A673 (cell line): ENCODE results near the gene FGF21. TPM values are rescaled to one million over a fixed set of nuclear protein-coding genes. Genes with fewer than 3 reads are reported as not detected.
"Not testable (repeated sequence)": the region's sequence is repeated elsewhere in the genome, so short reads cannot be mapped to it uniquely, and the experiment has no call there.

ENCODE experiments used
- BruUV-seq: library from RNA; stranded (reverse); fragments of 400-500 nt; replicated peaks from 2 replicates; lab custom pipeline; 2021; lab: Mats Ljungman, UMichigan
- CTCF ChIA-PET: fragments of 300-600 bp; sonication (Branson Sonifier 250); formaldehyde crosslinking; loops from one replicate; lab custom pipeline; 2022; ENCODE audit warnings: antibody characterized with exemption; lab: Charles Lee
- POLR2A ChIA-PET: fragments of 300-600 bp; sonication (Branson Sonifier 250); formaldehyde crosslinking; loops from one replicate; lab custom pipeline; 2022; ENCODE audit warnings: antibody characterized with exemption; ENCODE audit not compliant: low non-redundant PET; lab: Charles Lee
- DNase-seq: peaks from one replicate; pipeline ENCODE4 v3.0.0-alpha.2; 2015; ENCODE audit warnings: low spot score
- H3K27ac ChIP-seq: fragments of 200-600 bp; sonication (generic); 2 replicates; pipeline ENCODE4 v1.5.1; 2016; ENCODE audit warnings: mixed run types, low read depth, mild to moderate bottlenecking, mixed read lengths, antibody characterized with exemption, low read length; ENCODE audit not compliant: poor library complexity, severe bottlenecking
- H3K27me3 ChIP-seq: fragments of 200-600 bp; sonication (generic); replicated peaks from 2 replicates; pipeline ENCODE4 v1.6.1; 2017; ENCODE audit warnings: mixed run types, low read depth, mild to moderate bottlenecking, mixed read lengths, antibody characterized with exemption, low read length; ENCODE audit not compliant: insufficient read depth, poor library complexity
- H3K36me3 ChIP-seq: fragments of 200-600 bp; sonication (generic); 2 replicates; pipeline ENCODE4 v1.6.1; 2016; ENCODE audit warnings: mixed run types, mild to moderate bottlenecking, mixed read lengths, antibody characterized with exemption, low read length; ENCODE audit not compliant: insufficient read depth, poor library complexity, severe bottlenecking
- H3K4me1 ChIP-seq: fragments of 200-600 bp; sonication (generic); 2 replicates; pipeline ENCODE4 v1.6.1; 2017; ENCODE audit warnings: mixed run types, mild to moderate bottlenecking, mixed read lengths, antibody characterized with exemption, low read length; ENCODE audit not compliant: insufficient read depth, poor library complexity, severe bottlenecking
- H3K4me3 ChIP-seq: fragments of 200-600 bp; sonication (generic); 2 replicates; pipeline ENCODE4 v1.5.1; 2016; ENCODE audit warnings: low read depth, mixed run types, mild to moderate bottlenecking, mixed read lengths, low read length; ENCODE audit not compliant: poor library complexity, severe bottlenecking
- H3K9me3 ChIP-seq: fragments of 200-600 bp; sonication (generic); 2 replicates; pipeline ENCODE4 v1.6.1; 2016; ENCODE audit warnings: mixed run types, low read depth, mild to moderate bottlenecking, mixed read lengths, antibody characterized with exemption, low read length; ENCODE audit not compliant: poor library complexity, severe bottlenecking
- CTCF ChIP-seq: fragments of 300-800, 200-600 bp; sonication (generic); conservative IDR thresholded peaks from 2 replicates; pipeline ENCODE4 v1.5.1; 2017; ENCODE audit warnings: low read depth, mild to moderate bottlenecking, antibody characterized with exemption, low read length, moderate library complexity, mixed read lengths
- EZH2 ChIP-seq: fragments of 200-600 bp; sonication (generic); IDR thresholded peaks from 2 replicates; pipeline ENCODE4 v1.6.1; 2017; ENCODE audit warnings: borderline replicate concordance, low read depth, mild to moderate bottlenecking, mixed read lengths, antibody characterized with exemption, low read length; ENCODE audit not compliant: poor library complexity, severe bottlenecking
- intact Hi-C: fragments of 100-400 bp; cut with micrococcal nuclease; formaldehyde crosslinking; loops from one replicate; pipeline ENCODE4 v1.10.0; 2022; ENCODE audit not compliant: unreplicated experiment
- total RNA-seq: library from RNA; stranded (reverse); gene quantifications from 2 replicates; pipeline ENCODE4 v1.2.3, GENCODE V29; 2021

The FGF21 gene
- total RNA-seq, 1 experiment from 2014 or later, result not detected

- no peaks in the 10 kb centered on the region for H3K36me3 ChIP-seq
- intact Hi-C loops, result no loop called here
- POLR2A ChIA-PET, result no interaction called here
- CTCF ChIA-PET, result no interaction called here
- no peak for DNase-seq
- no peaks in the 10 kb centered on the region for H3K9me3 ChIP-seq
- H3K4me3 ChIP-seq, result no peak overlapping the region
- H3K27ac ChIP-seq, result no peak overlapping the region
- no peak for TF ChIP-seq CTCF
- TF ChIP-seq EZH2, result no peak
- BruUV-seq, result no TSS peak
- H3K27me3 ChIP-seq, result no peaks in the 10 kb centered on the region
- H3K4me1 ChIP-seq, result no peaks in the 10 kb centered on the region
These were observed 24.3 kb downstream of the FGF21 start for GRCh38 chr19:48779636-48780035.

- intact Hi-C loops, result no loop called here
- Histone ChIP-seq H3K36me3 (no peaks in the 10 kb centered on the region), H3K27me3 (no peaks in the 10 kb centered on the region), H3K4me1 (no peaks in the 10 kb centered on the region), H3K4me3 (no peak overlapping the region), H3K27ac (no peak overlapping the region), H3K9me3 (no peaks in the 10 kb centered on the region)
- BruUV-seq, result no TSS peak
- ChIA-PET CTCF (no interaction called here), POLR2A (no interaction called here)
- no peak for DNase-seq
- no peak for TF ChIP-seq EZH2
- TF ChIP-seq CTCF, result no peak
These were observed 25.5 kb downstream of the FGF21 start for GRCh38 chr19:48780631-48781391.

- Histone ChIP-seq H3K4me3 (no peak overlapping the region), H3K9me3 (no peaks in the 10 kb centered on the region), H3K36me3 (no peaks in the 10 kb centered on the region), H3K4me1 (no peaks in the 10 kb centered on the region), H3K27me3 (no peaks in the 10 kb centered on the region), H3K27ac (no peak overlapping the region)
- no peak for DNase-seq
- no TSS peak for BruUV-seq
- intact Hi-C loops, result no loop called here
- POLR2A ChIA-PET, result no interaction called here
- CTCF ChIA-PET, result interaction anchor here (0.5 to 1.1 kb wide), 2 partner anchors 11 to 109 kb away, joined by 3 to 4 read pairs; no protein-coding TSS in a partner anchor
- no peak for TF ChIP-seq CTCF
- no peak for TF ChIP-seq EZH2
These were observed 29.2 kb downstream of the FGF21 start for GRCh38 chr19:48784527-48784926.

- H3K36me3 ChIP-seq, intact Hi-C loops, H3K27me3 ChIP-seq, POLR2A ChIA-PET, BruUV-seq, H3K4me3 ChIP-seq, H3K4me1 ChIP-seq, H3K27ac ChIP-seq, H3K9me3 ChIP-seq, CTCF ChIA-PET, DNase-seq: not testable (repeated sequence)
These were observed 31.1 kb downstream of the FGF21 start for GRCh38 chr19:48786422-48786821.

GRCh38 chr19:48787331-48787730 lies 32.0 kb downstream of the FGF21 start:
- H3K36me3 ChIP-seq, H3K9me3 ChIP-seq, H3K4me1 ChIP-seq, H3K27me3 ChIP-seq, intact Hi-C loops, H3K27ac ChIP-seq, BruUV-seq, DNase-seq, H3K4me3 ChIP-seq: not testable (repeated sequence)
- ChIA-PET CTCF (interaction anchor here (0.6 to 1.6 kb wide), 8 partner anchors 11 to 409 kb away, joined by 3 to 24 read pairs (median 6); partner anchors contain the start of gene HSD17B14), POLR2A (interaction anchor here (0.7 kb wide), 1 partner anchor 183 kb away, joined by 11 read pairs; no protein-coding TSS in a partner anchor)
